Loucy (cell line): ENCODE results near the gene MYH15.

ENCODE experiments used
- H2AFZ ChIP-seq: fragments of 200-600 bp; sonication (generic); 2 replicates; pipeline ENCODE4 v1.6.0; 2016; ENCODE audit warnings: antibody characterized with exemption, mild to moderate bottlenecking, low read length, moderate library complexity
- H3F3A ChIP-seq: fragments of 200-600 bp; 2 replicates; pipeline ENCODE4 v1.6.0; 2016; ENCODE audit warnings: antibody characterized with exemption, low read depth, mild to moderate bottlenecking
- H3K27me3 ChIP-seq: fragments of 200-600 bp; sonication (generic); 2 replicates; pipeline ENCODE4 v1.6.1; 2014; ENCODE audit warnings: low read length, mild to moderate bottlenecking; ENCODE audit not compliant: insufficient read depth, poor library complexity, severe bottlenecking
- H3K36me3 ChIP-seq: fragments of 200-600 bp; sonication (generic); 2 replicates; pipeline ENCODE4 v1.6.1; 2016; ENCODE audit warnings: low read length; ENCODE audit not compliant: insufficient read depth
- H3K4me1 ChIP-seq: fragments of 200-600 bp; sonication (generic); 2 replicates; pipeline ENCODE4 v1.5.1; 2014; ENCODE audit warnings: low read length, mild to moderate bottlenecking; ENCODE audit not compliant: insufficient read depth, poor library complexity, severe bottlenecking
- H3K4me2 ChIP-seq: fragments of 200-600 bp; sonication (generic); 2 replicates; pipeline ENCODE4 v1.6.0; 2014; ENCODE audit warnings: antibody characterized with exemption, low read length, low read depth, mild to moderate bottlenecking; ENCODE audit not compliant: poor library complexity, severe bottlenecking
- H3K4me3 ChIP-seq: fragments of 200-600 bp; sonication (generic); 2 replicates; pipeline ENCODE4 v1.5.1; 2014; ENCODE audit warnings: low read length, mild to moderate bottlenecking, mixed read lengths; ENCODE audit not compliant: poor library complexity, severe bottlenecking
- H3K79me2 ChIP-seq: fragments of 200-600 bp; sonication (generic); 2 replicates; pipeline ENCODE4 v1.6.1; 2014; ENCODE audit warnings: low read length; ENCODE audit not compliant: insufficient read depth
- H3K9ac ChIP-seq: fragments of 200-600 bp; sonication (generic); 2 replicates; pipeline ENCODE4 v1.6.0; 2014; ENCODE audit warnings: mild to moderate bottlenecking, low read depth, low read length, moderate library complexity; ENCODE audit not compliant: poor library complexity, severe bottlenecking
- H3K9me2 ChIP-seq: fragments of 200-600 bp; sonication (generic); replicated peaks from 2 replicates; pipeline ENCODE4 v1.6.1; 2016; ENCODE audit warnings: low read depth, low read length, mixed read lengths
- H3K9me3 ChIP-seq: fragments of 200-600 bp; sonication (generic); 2 replicates; pipeline ENCODE4 v1.6.1; 2014; ENCODE audit warnings: mild to moderate bottlenecking, antibody characterized with exemption, low read length, low read depth; ENCODE audit not compliant: insufficient read depth
- H4K20me1 ChIP-seq: fragments of 200-600 bp; sonication (generic); 2 replicates; pipeline ENCODE4 v1.6.0; 2014; ENCODE audit warnings: antibody characterized with exemption, low read length, mild to moderate bottlenecking; ENCODE audit not compliant: insufficient read depth, poor library complexity, severe bottlenecking
- EZH2phosphoT487 ChIP-seq: fragments of 200-600 bp; IDR thresholded peaks from 2 replicates; pipeline ENCODE4 v1.6.1; 2018; ENCODE audit warnings: antibody characterized with exemption, mild to moderate bottlenecking, moderate library complexity, borderline replicate concordance
- TF ChIP-seq, protein P1 (sequence below): fragments of 200-600 bp; sonication (generic); conservative IDR thresholded peaks from 2 replicates; pipeline ENCODE4 v1.5.1; 2014; ENCODE audit warnings: mild to moderate bottlenecking, antibody characterized with exemption, low read length

MYH15 gene

DNA sequence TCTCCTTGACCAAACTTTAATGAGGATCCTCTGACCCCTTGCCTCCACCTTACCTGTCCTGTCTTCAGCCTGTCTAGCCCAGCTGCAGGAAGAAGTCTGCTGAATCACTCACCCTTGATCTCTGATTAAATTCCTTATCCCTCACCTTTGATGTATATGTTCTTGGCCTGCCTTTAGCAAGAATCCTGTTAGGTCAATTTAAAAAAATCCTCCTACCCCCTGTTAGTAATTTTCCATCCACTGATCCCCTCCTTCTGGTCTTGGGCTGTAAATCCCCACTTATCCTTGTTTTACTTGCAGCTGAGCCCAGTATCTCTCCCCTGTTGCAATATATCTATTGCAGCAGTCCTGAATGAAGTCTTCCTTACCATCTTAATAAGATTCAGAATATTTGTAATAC lies 39.0 kb downstream of the MYH15 start:
- Histone ChIP-seq H2AFZ (no peak overlapping the region), H3K36me3 (no peaks in the 10 kb centered on the region), H3K9me2 (no peaks in the 10 kb centered on the region), H3K4me3 (no peak overlapping the region), H3K27me3 (no peaks in the 10 kb centered on the region), H3F3A (no peaks in the 10 kb centered on the region), H3K9ac (no peak overlapping the region), H3K9me3 (no peaks in the 10 kb centered on the region), H3K4me1 (peaks cover 6% of the 10 kb centered on the region), H3K79me2 (no peaks in the 10 kb centered on the region), H3K4me2 (no peak overlapping the region), H4K20me1 (no peaks in the 10 kb centered on the region)
- TF ChIP-seq EZH2phosphoT487 = no peak
- TF ChIP-seq, protein P1, sequence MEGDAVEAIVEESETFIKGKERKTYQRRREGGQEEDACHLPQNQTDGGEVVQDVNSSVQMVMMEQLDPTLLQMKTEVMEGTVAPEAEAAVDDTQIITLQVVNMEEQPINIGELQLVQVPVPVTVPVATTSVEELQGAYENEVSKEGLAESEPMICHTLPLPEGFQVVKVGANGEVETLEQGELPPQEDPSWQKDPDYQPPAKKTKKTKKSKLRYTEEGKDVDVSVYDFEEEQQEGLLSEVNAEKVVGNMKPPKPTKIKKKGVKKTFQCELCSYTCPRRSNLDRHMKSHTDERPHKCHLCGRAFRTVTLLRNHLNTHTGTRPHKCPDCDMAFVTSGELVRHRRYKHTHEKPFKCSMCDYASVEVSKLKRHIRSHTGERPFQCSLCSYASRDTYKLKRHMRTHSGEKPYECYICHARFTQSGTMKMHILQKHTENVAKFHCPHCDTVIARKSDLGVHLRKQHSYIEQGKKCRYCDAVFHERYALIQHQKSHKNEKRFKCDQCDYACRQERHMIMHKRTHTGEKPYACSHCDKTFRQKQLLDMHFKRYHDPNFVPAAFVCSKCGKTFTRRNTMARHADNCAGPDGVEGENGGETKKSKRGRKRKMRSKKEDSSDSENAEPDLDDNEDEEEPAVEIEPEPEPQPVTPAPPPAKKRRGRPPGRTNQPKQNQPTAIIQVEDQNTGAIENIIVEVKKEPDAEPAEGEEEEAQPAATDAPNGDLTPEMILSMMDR = no peak

DNA sequence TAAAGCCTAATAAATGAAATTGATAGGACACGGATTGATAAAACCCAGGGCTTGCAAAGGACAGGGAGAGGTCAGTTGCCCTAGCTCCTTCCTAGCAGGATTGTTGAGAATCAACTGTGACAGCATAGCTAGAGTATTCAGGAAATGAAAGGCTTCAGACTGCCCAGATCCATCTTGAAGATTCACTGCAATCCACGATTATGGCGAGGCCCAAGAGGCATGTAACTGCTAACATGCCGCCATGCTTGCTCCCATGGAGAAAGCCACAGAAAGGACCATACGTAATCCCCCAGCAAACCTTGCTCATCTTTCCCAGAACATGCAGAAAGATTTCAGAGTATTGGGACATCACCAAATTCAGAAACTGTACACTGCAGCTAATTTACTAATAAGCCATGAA lies 41.3 kb downstream of the MYH15 start:
- Histone ChIP-seq H3K79me2 (no peaks in the 10 kb centered on the region), H3K4me2 (no peak overlapping the region), H3K9me2 (no peaks in the 10 kb centered on the region), H3K27me3 (no peaks in the 10 kb centered on the region), H3K4me1 (peaks cover 10% of the 10 kb centered on the region), H3F3A (no peaks in the 10 kb centered on the region), H3K9me3 (no peaks in the 10 kb centered on the region), H4K20me1 (no peaks in the 10 kb centered on the region), H3K36me3 (no peaks in the 10 kb centered on the region), H3K9ac (no peak overlapping the region), H2AFZ (no peak overlapping the region), H3K4me3 (no peak overlapping the region)
- no peak for TF ChIP-seq EZH2phosphoT487
- TF ChIP-seq, protein P1 = no peak

DNA sequence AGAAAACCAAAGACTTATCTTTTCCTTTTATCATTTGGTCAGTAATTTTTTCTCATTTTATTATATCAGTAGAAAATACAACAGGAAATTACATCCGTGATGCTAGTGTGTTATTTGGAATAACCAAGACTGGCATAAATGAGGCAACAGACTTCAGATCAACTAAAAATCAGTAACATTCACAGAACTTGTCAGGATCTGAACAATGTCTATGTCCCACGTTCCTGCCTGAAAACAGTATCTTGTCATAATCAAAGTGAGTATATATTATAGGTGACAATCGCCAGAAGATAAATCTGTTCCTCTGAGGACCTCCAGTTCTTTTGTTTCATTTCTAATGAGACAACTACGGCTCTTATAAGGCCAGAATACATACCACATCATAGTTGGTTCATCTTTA lies 41.8 kb downstream of the MYH15 start:
- H4K20me1 ChIP-seq = no peaks in the 10 kb centered on the region
- no peaks in the 10 kb centered on the region for H3K27me3 ChIP-seq
- H2AFZ ChIP-seq = no peak overlapping the region
- H3K4me1 ChIP-seq = peaks cover 10% of the 10 kb centered on the region
- no peaks in the 10 kb centered on the region for H3F3A ChIP-seq
- no peak overlapping the region for H3K4me2 ChIP-seq
- no peaks in the 10 kb centered on the region for H3K9me2 ChIP-seq
- no peaks in the 10 kb centered on the region for H3K79me2 ChIP-seq
- no peak overlapping the region for H3K4me3 ChIP-seq
- no peaks in the 10 kb centered on the region for H3K36me3 ChIP-seq
- no peaks in the 10 kb centered on the region for H3K9me3 ChIP-seq
- no peak overlapping the region for H3K9ac ChIP-seq
- TF ChIP-seq, protein P1 = no peak
- no peak for TF ChIP-seq EZH2phosphoT487
